GM18499 (cell line): ENCODE measurements around the gene ZNF559.

ENCODE experiments used
- ATAC-seq: cut with Tn5 transposase; IDR thresholded peaks from one replicate; pipeline ENCODE4 v1.9.1; 2021; ENCODE audit warnings: moderate number of reproducible peaks; ENCODE audit not compliant: insufficient read depth, unreplicated experiment

The ZNF559 gene

GRCh38 chr19:9352505-9352904, 28.5 kb downstream of the ZNF559 start:
- no peak for ATAC-seq

DNA sequence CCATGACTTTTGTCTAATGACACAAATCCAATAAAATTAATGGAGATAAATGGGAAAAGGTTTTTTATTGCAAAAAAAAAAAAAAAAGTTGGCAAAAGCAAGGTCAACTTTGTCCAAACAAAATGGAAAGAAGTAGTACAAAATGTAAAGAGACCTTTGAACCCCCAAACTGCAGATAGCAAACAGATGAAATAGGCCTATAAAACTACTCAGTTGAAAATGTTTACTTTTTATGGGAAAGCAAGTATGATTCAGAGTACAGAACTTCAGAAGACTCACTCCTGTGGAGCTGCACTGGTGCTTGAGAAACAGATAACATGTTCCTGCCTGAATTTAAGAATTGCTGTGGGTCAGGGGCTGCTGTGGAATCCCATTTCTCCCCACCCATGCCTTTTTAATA, 29.0 kb downstream of the ZNF559 start:
- ATAC-seq, result no peak

DNA sequence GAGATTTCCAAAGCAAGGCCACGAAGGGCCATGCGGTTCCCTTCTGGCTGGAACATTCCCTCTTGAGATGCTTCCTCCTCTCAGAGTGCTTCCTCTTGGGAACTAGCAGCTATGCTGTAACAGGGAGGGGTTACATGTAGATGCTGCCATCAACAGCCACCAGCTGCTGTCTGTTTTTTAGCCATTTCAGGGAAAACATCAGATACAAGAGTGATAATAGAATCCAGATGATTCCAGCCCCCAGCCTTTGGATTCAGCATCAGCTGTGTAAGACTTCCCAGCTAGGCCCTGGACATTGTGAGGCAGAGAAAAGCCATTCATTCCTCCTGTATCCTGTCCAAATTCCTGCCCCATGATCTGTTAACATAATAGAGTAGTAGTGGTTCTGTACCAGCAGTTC, 30.7 kb downstream of the ZNF559 start:
- no peak for ATAC-seq

DNA sequence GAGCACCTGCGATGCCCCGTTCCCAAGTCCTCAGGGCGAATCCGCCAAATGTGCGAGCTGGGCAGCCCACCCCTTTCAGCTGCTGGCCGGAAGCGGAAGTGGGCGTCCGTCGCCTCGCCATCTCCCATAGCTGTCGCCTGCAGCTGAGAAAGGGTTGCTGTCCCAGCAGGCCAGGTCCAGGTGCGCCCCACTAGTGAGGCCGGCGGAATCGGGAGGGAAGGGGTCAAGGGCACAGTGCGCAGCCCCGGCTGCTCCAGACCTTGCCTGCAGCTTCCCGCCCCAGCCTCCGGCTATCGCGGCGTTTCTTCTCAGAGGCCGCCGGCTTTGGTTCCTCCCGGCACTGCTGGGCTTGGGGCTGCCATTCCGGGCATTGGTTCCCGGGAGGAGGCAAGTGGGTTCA, 38.9 kb downstream of the ZNF559 start, which contains the start of gene ZNF177:
TSS of gene ZNF177 (plus strand) at position 109 of the 400 bp plus-strand sequence. CDS start 15,299 bp downstream, outside the sequence.
- no peak for ATAC-seq

DNA sequence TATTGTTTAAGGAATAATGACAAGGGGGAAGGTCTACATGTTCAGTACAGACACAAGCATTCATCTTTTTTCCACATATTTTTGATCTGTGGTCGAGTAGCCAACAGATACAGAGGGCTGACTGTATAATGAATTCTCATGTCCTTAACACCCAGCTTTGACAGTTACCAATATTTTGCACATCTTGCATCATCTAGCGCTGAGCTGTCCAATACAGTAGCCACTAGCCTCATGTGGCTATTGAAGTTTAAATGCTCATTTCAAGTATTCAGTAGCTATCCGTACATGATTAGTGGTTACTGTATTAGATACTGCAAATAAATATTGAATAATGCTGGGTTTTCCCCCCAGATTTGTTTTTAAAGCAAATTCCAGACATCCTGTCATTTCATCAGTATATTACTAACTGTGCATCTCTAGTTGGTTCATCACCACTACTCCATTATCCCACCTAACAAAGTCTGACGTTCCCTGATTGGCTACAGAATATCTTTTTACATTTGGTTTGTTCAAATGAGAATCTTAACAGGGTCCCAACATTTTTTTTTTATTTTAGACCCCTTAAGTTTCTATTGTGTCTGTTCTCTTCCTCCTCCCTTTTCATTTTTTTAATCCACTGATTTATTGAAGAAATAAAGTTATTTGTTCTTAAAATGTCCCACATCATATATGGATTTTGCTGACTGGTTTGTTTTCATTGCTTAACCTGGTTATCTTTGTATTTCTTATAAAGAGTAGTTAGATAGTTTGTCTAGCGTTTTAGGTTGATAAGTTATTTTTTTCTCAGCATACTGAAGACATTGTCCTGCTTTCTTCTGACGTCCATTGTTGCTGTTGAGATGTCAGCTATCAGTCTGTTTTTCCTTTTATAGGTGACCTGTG, 47.0 kb downstream of the ZNF559 start:
- ATAC-seq, result no peak

- ATAC-seq, result no peak
These were observed 57.4 kb downstream of the ZNF559 start for GRCh38 chr19:9381361-9381785.
